ENCODE data around the gene PPEF1. TPM values are rescaled to one million over a fixed set of nuclear protein-coding genes. Genes with fewer than 3 reads are reported as not detected.

PPEF1 gene
- total RNA-seq, 6 experiments from 2014 or later = not detected

DNA sequence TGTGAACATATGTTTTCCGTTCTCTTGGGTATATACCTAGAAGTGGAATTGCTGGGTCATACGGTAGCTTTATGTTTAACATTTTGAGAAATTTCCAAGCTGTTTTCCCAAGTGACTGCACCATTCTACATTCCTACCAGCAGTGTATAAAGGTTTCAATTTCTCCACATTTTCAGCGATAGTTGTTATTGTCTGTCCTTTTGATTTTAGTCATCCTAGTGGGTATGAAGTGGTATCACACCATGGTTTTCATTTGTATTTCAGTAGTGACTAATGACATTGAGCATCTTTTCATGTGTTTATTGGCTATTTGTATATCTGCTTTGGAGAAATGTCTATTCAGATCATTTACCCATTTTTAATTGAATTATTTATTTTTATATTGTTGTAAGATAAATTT, 2.4 kb downstream of the PPEF1 start:
- peak; percentile 3 for DNase-seq
- Mint-ChIP-seq H3K9me3 (no peaks in the 10 kb centered on the region), H3K36me3 (ENCODE audit: low read depth) (no peaks in the 10 kb centered on the region), H3K27me3 (ENCODE audit: insufficient read depth) (peaks cover 3% of the 10 kb centered on the region), H3K27ac (no peak overlapping the region), H3K4me3 (no peak overlapping the region), H3K4me1 (ENCODE audit: low read depth) (no peaks in the 10 kb centered on the region)
- TF ChIP-seq, protein P1, sequence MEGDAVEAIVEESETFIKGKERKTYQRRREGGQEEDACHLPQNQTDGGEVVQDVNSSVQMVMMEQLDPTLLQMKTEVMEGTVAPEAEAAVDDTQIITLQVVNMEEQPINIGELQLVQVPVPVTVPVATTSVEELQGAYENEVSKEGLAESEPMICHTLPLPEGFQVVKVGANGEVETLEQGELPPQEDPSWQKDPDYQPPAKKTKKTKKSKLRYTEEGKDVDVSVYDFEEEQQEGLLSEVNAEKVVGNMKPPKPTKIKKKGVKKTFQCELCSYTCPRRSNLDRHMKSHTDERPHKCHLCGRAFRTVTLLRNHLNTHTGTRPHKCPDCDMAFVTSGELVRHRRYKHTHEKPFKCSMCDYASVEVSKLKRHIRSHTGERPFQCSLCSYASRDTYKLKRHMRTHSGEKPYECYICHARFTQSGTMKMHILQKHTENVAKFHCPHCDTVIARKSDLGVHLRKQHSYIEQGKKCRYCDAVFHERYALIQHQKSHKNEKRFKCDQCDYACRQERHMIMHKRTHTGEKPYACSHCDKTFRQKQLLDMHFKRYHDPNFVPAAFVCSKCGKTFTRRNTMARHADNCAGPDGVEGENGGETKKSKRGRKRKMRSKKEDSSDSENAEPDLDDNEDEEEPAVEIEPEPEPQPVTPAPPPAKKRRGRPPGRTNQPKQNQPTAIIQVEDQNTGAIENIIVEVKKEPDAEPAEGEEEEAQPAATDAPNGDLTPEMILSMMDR (IDR thresholded peaks at IDR 0.05) = peak; percentile 24; the same call in 1 of the 2 replicates

DNA sequence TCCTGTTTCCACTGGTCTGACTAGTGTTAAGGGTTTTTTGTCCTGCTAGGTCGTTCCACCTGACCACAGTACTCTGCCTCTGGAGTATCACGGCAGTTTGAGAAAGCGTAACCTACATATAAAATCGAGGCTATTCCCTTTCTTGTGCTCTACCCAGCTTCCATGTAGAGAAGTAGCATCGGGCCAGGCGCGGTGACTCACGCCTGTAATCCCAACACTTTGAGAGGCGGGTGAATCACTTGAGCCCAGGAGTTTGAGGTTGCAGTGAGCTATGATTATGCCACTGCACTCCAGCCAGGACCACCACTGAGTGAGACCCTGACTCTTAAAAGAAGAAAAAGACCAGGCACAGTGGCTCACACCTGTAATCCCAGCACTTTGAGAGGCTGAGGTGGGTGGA, 7.5 kb downstream of the PPEF1 start:
- H3K4me1 Mint-ChIP-seq (ENCODE audit: low read depth) = no peaks in the 10 kb centered on the region
- H3K27me3 Mint-ChIP-seq (ENCODE audit: insufficient read depth) = peaks cover 4% of the 10 kb centered on the region; the same call in 1 of the 2 replicates
- no peaks in the 10 kb centered on the region for H3K9me3 Mint-ChIP-seq

DNA sequence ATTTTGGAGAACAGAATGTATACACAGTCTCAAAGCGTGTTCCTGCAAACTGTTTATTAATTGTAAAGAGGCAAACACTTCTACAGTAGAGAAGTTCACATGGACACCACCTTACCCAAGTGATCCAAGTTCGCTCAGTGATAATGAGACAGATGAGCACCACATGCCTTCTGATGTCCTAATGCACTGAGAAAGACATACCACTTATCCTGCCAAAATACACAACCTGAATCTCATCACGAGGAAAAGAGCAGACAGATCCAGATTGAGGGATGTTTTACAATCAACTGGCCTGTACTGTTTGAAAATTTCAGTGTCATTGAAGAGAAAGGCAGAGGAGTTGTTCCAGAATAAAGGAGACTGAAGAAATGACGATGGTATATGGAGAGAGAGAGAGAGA, 12.4 kb downstream of the PPEF1 start:
- peaks cover 6% of the 10 kb centered on the region for H3K27me3 Mint-ChIP-seq (ENCODE audit: insufficient read depth)
- H3K36me3 Mint-ChIP-seq (ENCODE audit: low read depth) = no peaks in the 10 kb centered on the region
- TF ChIP-seq, protein P1 (IDR thresholded peaks at IDR 0.05) = no peak
- H3K27ac Mint-ChIP-seq = no peak overlapping the region
- H3K4me1 Mint-ChIP-seq (ENCODE audit: low read depth) = no peaks in the 10 kb centered on the region
- DNase-seq = no peak
- no peak overlapping the region for H3K4me3 Mint-ChIP-seq
- H3K9me3 Mint-ChIP-seq = no peaks in the 10 kb centered on the region

More for the DNA sequence above, 7.5 kb downstream of the PPEF1 start:
- H3K36me3 Mint-ChIP-seq (ENCODE audit: low read depth) = no peaks in the 10 kb centered on the region
- no peak overlapping the region for H3K27ac Mint-ChIP-seq
- no peak overlapping the region for H3K4me3 Mint-ChIP-seq
- DNase-seq = no peak
- TF ChIP-seq, protein P1 (IDR thresholded peaks at IDR 0.05) = no peak

DNA sequence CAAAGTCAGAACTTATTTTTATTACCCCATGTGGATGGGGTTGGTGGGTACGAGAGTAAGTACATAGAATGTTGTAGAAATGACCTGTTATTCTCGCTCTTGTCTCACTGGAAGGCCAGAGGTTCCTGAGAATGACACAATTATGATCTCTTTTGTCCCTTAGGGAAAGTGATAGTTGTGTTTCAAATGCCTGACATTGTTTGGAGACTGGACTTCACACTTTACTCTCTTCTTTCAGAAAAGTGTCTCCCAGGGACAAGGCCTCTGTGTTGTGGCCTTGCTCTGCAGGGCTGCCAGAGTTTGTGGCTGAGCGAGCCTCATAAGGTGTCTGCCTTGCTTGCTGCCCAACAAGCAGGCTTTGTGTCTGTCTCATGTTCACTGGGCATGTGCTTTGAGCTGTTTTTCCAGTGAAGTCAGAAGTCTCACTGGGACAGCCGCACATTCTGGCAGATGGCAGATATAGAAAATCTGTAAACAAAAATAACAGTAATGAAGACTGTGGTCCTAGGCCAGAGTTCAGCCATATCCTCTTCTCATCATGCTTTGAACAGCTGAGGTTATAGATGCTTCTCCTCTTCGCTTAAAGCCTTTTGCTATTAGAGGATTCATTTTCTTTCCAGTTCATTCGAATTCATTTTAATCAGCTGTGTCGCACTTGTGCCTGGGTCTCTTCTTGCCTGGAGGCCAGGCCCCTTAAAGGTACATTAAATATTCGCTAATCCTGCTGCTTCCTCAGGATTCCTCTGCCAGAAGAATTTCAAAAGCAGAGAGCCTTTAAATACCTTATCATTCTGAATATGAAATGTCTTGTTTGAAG, 14.4 kb downstream of the PPEF1 start:
- DNase-seq = no peak
- TF ChIP-seq, protein P1 (IDR thresholded peaks at IDR 0.05) = no peak
- Mint-ChIP-seq H3K27me3 (ENCODE audit: insufficient read depth) (peaks cover 6% of the 10 kb centered on the region), H3K4me3 (no peak overlapping the region), H3K9me3 (no peaks in the 10 kb centered on the region), H3K27ac (no peak overlapping the region), H3K36me3 (ENCODE audit: low read depth) (no peaks in the 10 kb centered on the region), H3K4me1 (ENCODE audit: low read depth) (no peaks in the 10 kb centered on the region)

DNA sequence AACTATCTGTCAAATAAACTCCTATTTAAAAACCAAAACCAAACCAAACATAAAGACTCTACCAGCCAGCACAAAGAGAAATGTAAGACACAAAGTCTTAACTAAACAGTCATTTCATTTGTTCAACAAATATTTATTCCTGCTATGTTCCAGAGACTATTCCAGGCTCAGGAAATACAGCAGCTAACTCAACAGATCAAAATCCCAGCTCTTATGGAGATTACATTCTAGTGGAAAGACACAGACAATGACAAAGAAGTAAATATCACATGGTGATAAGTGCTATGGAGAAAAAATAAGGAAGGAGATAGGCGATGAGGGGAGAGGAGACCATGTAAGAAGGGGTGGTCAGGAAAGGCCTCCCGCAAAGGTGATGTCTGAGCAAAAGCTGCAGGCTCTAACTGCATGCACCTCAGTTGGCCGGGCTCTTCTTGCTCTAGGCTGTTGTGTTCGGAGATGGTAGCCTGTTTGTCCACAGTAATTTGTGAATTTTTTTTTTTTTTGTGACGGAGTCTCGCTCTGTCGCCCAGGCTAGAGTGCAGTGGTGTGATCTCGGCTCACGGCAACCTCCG, 15.1 kb downstream of the PPEF1 start:
- Mint-ChIP-seq H3K36me3 (ENCODE audit: low read depth) (no peaks in the 10 kb centered on the region), H3K27ac (no peak overlapping the region), H3K4me1 (ENCODE audit: low read depth) (no peaks in the 10 kb centered on the region), H3K9me3 (no peaks in the 10 kb centered on the region), H3K27me3 (ENCODE audit: insufficient read depth) (peaks cover 4% of the 10 kb centered on the region; the same call in 1 of the 2 replicates), H3K4me3 (no peak overlapping the region)
- TF ChIP-seq, protein P1 (IDR thresholded peaks at IDR 0.05) = no peak
- no peak for DNase-seq

All from HFFc6 (cell line).